Smooth muscle cell of the brain vasculature (primary cell): ENCODE measurements around the gene MAP7.

Source experiments
- DNase-seq: peaks from one replicate; pipeline ENCODE4 v3.0.0-alpha.2; 2012; ENCODE audit warnings: low read depth, low spot score

The MAP7 gene

DNA sequence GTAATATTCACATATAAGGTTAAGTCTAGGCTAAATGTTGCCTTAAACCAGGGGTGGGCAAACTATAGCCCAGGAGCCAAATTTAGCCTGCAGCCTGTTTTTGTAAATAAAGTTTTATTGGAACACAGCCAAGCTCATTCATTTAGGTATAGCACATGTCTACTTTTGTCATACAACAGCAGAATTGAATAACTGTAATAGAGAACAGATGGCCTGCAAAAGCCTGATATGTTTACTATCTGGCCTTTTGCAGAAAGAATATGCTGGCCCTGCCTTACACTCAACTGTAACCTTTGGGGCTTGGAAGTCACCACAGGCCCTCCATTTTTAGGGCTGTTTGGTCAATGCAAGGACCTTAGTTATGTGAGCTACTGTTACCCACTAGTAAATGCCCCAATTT, 242.9 kb downstream of the MAP7 start:
- DNase-seq: no peak

- no peak for DNase-seq
Measured at GRCh38 chr6:136306466-136306865, 243.8 kb downstream of the MAP7 start.

GRCh38 chr6:136304410-136304809, 245.8 kb downstream of the MAP7 start:
- DNase-seq: no peak

DNA sequence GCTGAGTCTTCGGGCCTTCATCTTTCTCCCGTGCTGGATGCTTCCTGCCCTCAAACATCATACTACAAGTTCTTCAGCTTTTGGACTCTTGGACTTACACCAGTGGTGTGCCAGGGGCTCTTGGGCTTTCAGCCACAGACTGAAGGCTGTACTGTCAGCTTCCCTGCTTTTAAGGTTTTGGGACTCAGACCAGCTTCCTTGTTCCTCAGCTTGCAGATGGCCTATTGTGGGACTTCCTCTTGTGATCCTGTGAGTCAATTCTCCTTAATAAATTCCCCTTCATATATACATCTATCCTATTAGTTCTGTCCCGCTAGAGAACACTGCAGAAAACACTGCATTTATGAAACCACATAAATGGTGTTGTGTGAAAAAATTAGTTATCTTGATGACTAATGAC, 246.7 kb downstream of the MAP7 start:
- DNase-seq: no peak

DNA sequence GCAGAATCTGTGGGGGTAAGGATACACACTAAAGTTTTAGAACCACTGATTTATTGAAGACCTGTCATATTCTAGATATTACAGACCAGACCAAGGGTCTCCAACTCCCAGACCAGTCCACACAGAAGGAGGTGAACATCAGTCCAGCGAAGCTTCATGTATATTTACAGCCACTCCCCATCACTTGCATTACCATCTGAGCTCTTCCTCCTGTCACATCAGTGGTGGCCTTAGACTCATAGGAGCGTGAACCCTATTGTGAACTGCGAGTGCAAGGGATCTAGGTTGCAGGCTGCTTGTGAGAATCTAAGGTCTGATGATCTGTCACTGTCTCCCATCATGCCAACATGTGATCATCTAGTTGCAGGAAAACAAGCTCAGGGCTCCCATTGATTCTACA, 255.6 kb downstream of the MAP7 start:
- DNase-seq: no peak
